Smooth muscle cell (in vitro differentiated cells): ENCODE results near the gene SORL1. TPM values are rescaled to one million over a fixed set of nuclear protein-coding genes. Genes with fewer than 3 reads are reported as not detected.

Experiments used
- DNase-seq: peaks from one replicate; lab custom pipeline; 2025; ENCODE audit not compliant: unreplicated experiment; lab: John Stamatoyannopoulos, UW
- H2AFZ ChIP-seq: fragments of 200-600 bp; sonication (generic); 2 replicates; pipeline ENCODE4 v1.6.0; 2016; ENCODE audit warnings: antibody characterized with exemption, low read depth, mild to moderate bottlenecking
- H3F3A ChIP-seq: fragments of 200-600 bp; sonication (generic); 2 replicates; pipeline ENCODE4 v1.6.0; 2017; ENCODE audit warnings: antibody characterized with exemption, low read depth
- H3K27ac ChIP-seq: fragments of 200-600 bp; sonication (generic); 2 replicates; pipeline ENCODE4 v1.5.1; 2016; ENCODE audit warnings: low read depth, mild to moderate bottlenecking
- H3K27me3 ChIP-seq: fragments of 200-600 bp; sonication (generic); 2 replicates; pipeline ENCODE4 v1.6.1; 2016; ENCODE audit warnings: low read depth, mild to moderate bottlenecking
- H3K36me3 ChIP-seq: fragments of 200-600 bp; sonication (generic); 2 replicates; pipeline ENCODE4 v1.5.1; 2016; ENCODE audit warnings: low read depth
- H3K4me1 ChIP-seq: fragments of 200-600 bp; sonication (generic); 2 replicates; pipeline ENCODE4 v1.5.1; 2016; ENCODE audit warnings: low read depth
- H3K4me2 ChIP-seq: fragments of 200-600 bp; sonication (generic); 2 replicates; pipeline ENCODE4 v1.6.0; 2016; ENCODE audit warnings: mild to moderate bottlenecking
- H3K4me3 ChIP-seq: fragments of 200-600 bp; sonication (generic); 2 replicates; pipeline ENCODE4 v1.5.1; 2016; ENCODE audit warnings: mild to moderate bottlenecking
- H3K79me2 ChIP-seq: fragments of 200-600 bp; sonication (generic); 2 replicates; pipeline ENCODE4 v1.6.0; 2016; ENCODE audit warnings: low read depth, mild to moderate bottlenecking
- H3K9ac ChIP-seq: fragments of 200-600 bp; sonication (generic); 2 replicates; pipeline ENCODE4 v1.6.0; 2016; ENCODE audit warnings: low read depth
- H3K9me3 ChIP-seq: fragments of 200-600 bp; sonication (generic); replicated peaks from 2 replicates; pipeline ENCODE4 v1.5.1; 2016; ENCODE audit warnings: low read depth
- H4K20me1 ChIP-seq: fragments of 200-600 bp; sonication (generic); 2 replicates; pipeline ENCODE4 v1.6.0; 2016; ENCODE audit warnings: low read depth
- WGBS: methylation state at CpG from one replicate; pipeline ENCODE4 v1.1.7; 2016; ENCODE audit warnings: low lambda C conversion rate; 5-methylcytosine and 5-hydroxymethylcytosine counted together
- polyA plus RNA-seq: library from polyadenylated mRNA; unstranded; fragments of >200 nt; fragmentation: Nextera tagmentation; extraction: Ambion mirVana; gene quantifications from 2 replicates; pipeline ENCODE4 v1.2.1, GENCODE V29; 2016
- total RNA-seq: library from RNA; depleted of rRNA; stranded (reverse); fragments of >200 nt; gene quantifications from 2 replicates; pipeline ENCODE4 v1.2.3, GENCODE V29; 2014
- TF ChIP-seq, protein P1 (sequence below): fragments of 200-600 bp; sonication (generic); IDR thresholded peaks from 2 replicates; pipeline ENCODE4 v1.5.1; 2017; ENCODE audit warnings: borderline replicate concordance, mild to moderate bottlenecking, antibody characterized with exemption; ENCODE audit not compliant: insufficient read depth, poor library complexity, severe bottlenecking

The SORL1 gene
- total and polyA plus RNA-seq, 2 experiments from 2014 or later, result 1.2 to 5.8 TPM

GRCh38 chr11:121486054-121486453 is 33.9 kb downstream of the SORL1 start:
- H3K4me3 ChIP-seq, result no peak overlapping the region
- no peaks in the 10 kb centered on the region for H3F3A ChIP-seq
- no peak overlapping the region for H3K27ac ChIP-seq
- H3K79me2 ChIP-seq, result no peaks in the 10 kb centered on the region
- H3K36me3 ChIP-seq, result no peaks in the 10 kb centered on the region
- H4K20me1 ChIP-seq, result no peaks in the 10 kb centered on the region
- no peaks in the 10 kb centered on the region for H3K4me1 ChIP-seq
- TF ChIP-seq, protein P1, sequence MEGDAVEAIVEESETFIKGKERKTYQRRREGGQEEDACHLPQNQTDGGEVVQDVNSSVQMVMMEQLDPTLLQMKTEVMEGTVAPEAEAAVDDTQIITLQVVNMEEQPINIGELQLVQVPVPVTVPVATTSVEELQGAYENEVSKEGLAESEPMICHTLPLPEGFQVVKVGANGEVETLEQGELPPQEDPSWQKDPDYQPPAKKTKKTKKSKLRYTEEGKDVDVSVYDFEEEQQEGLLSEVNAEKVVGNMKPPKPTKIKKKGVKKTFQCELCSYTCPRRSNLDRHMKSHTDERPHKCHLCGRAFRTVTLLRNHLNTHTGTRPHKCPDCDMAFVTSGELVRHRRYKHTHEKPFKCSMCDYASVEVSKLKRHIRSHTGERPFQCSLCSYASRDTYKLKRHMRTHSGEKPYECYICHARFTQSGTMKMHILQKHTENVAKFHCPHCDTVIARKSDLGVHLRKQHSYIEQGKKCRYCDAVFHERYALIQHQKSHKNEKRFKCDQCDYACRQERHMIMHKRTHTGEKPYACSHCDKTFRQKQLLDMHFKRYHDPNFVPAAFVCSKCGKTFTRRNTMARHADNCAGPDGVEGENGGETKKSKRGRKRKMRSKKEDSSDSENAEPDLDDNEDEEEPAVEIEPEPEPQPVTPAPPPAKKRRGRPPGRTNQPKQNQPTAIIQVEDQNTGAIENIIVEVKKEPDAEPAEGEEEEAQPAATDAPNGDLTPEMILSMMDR, result no peak
- no peak overlapping the region for H3K9ac ChIP-seq
- no peaks in the 10 kb centered on the region for H3K27me3 ChIP-seq
- H2AFZ ChIP-seq, result no peak overlapping the region
- WGBS, result 97% methylated on average over 5 of the region's 5 CpGs
- H3K9me3 ChIP-seq, result no peaks in the 10 kb centered on the region
- H3K4me2 ChIP-seq, result no peak overlapping the region
- no peak for DNase-seq

GRCh38 chr11:121487191-121487590 is 35.1 kb downstream of the SORL1 start:
- WGBS, result 81% methylated on average over 6 of the region's 6 CpGs
- H3K27ac ChIP-seq, result no peak overlapping the region
- H3K27me3 ChIP-seq, result no peaks in the 10 kb centered on the region
- no peaks in the 10 kb centered on the region for H3K79me2 ChIP-seq
- no peaks in the 10 kb centered on the region for H4K20me1 ChIP-seq
- no peak overlapping the region for H3K4me2 ChIP-seq
- TF ChIP-seq, protein P1, result no peak
- no peak overlapping the region for H3K9ac ChIP-seq
- no peaks in the 10 kb centered on the region for H3K36me3 ChIP-seq
- H3K9me3 ChIP-seq, result no peaks in the 10 kb centered on the region
- no peak for DNase-seq
- H3K4me1 ChIP-seq, result no peaks in the 10 kb centered on the region
- no peak overlapping the region for H3K4me3 ChIP-seq
- no peak overlapping the region for H2AFZ ChIP-seq
- no peaks in the 10 kb centered on the region for H3F3A ChIP-seq

- 89% methylated on average over 2 of the region's 2 CpGs for WGBS
- H3F3A ChIP-seq, result no peaks in the 10 kb centered on the region
- H3K27ac ChIP-seq, result no peak overlapping the region
- no peak for DNase-seq
- no peaks in the 10 kb centered on the region for H3K27me3 ChIP-seq
- TF ChIP-seq, protein P1, result no peak
- no peaks in the 10 kb centered on the region for H3K9me3 ChIP-seq
- no peak overlapping the region for H2AFZ ChIP-seq
- H3K79me2 ChIP-seq, result no peaks in the 10 kb centered on the region
- no peaks in the 10 kb centered on the region for H3K36me3 ChIP-seq
- H3K4me1 ChIP-seq, result no peaks in the 10 kb centered on the region
- H4K20me1 ChIP-seq, result no peaks in the 10 kb centered on the region
- no peak overlapping the region for H3K4me3 ChIP-seq
- no peak overlapping the region for H3K4me2 ChIP-seq
- H3K9ac ChIP-seq, result no peak overlapping the region
Observed at GRCh38 chr11:121488170-121488569, 36.1 kb downstream of the SORL1 start.

GRCh38 chr11:121488641-121489040 is 36.5 kb downstream of the SORL1 start:
- no peaks in the 10 kb centered on the region for H3F3A ChIP-seq
- 82% methylated on average over 6 of the region's 6 CpGs for WGBS
- DNase-seq, result no peak
- H3K9ac ChIP-seq, result no peak overlapping the region
- no peak overlapping the region for H3K27ac ChIP-seq
- no peaks in the 10 kb centered on the region for H4K20me1 ChIP-seq
- no peak overlapping the region for H3K4me3 ChIP-seq
- TF ChIP-seq, protein P1, result no peak
- H3K36me3 ChIP-seq, result no peaks in the 10 kb centered on the region
- H3K9me3 ChIP-seq, result no peaks in the 10 kb centered on the region
- H2AFZ ChIP-seq, result no peak overlapping the region
- no peaks in the 10 kb centered on the region for H3K4me1 ChIP-seq
- no peaks in the 10 kb centered on the region for H3K79me2 ChIP-seq
- no peak overlapping the region for H3K4me2 ChIP-seq
- no peaks in the 10 kb centered on the region for H3K27me3 ChIP-seq
